ENCODE measurements around the gene RBM28.

The RBM28 gene

GRCh38 chr7:128263420-128263819 lies 80.3 kb downstream of the RBM28 start:
- in situ Hi-C loops (cut with HindIII; ENCODE audit: low sequenced_read_pairs), result loop anchor here (10.0 kb wide), 1 partner anchor 61 kb away; no protein-coding TSS in a partner anchor

- in situ Hi-C loops (cut with HindIII; ENCODE audit: low sequenced_read_pairs), result loop anchor here (10.0 kb wide), 1 partner anchor 62 kb away; no protein-coding TSS in a partner anchor
Observed at GRCh38 chr7:128262273-128263028, 81.3 kb downstream of the RBM28 start.

- in situ Hi-C loops (cut with HindIII; ENCODE audit: low sequenced_read_pairs), result loop anchor here (10.0 kb wide), 1 partner anchor 65 kb away; no protein-coding TSS in a partner anchor
Observed at GRCh38 chr7:128260069-128260795, 83.5 kb downstream of the RBM28 start.

GRCh38 chr7:128259131-128260061 lies 84.3 kb downstream of the RBM28 start:
- in situ Hi-C loops (cut with HindIII; ENCODE audit: low sequenced_read_pairs), result loop anchor here (10.0 kb wide), 1 partner anchor 65 kb away; no protein-coding TSS in a partner anchor

GRCh38 chr7:128257458-128257857 lies 86.2 kb downstream of the RBM28 start:
- in situ Hi-C loops (cut with HindIII; ENCODE audit: low sequenced_read_pairs), result no loop called here

GRCh38 chr7:128255271-128255670 lies 88.4 kb downstream of the RBM28 start:
- in situ Hi-C loops (cut with HindIII; ENCODE audit: low sequenced_read_pairs), result no loop called here

- in situ Hi-C loops (cut with HindIII; ENCODE audit: low sequenced_read_pairs), result no loop called here
Observed at GRCh38 chr7:128254470-128254869, 89.2 kb downstream of the RBM28 start.

GRCh38 chr7:128253701-128254100 lies 90.0 kb downstream of the RBM28 start:
- in situ Hi-C loops (cut with HindIII; ENCODE audit: low sequenced_read_pairs), result no loop called here

GRCh38 chr7:128251337-128251736 lies 92.4 kb downstream of the RBM28 start:
- in situ Hi-C loops (cut with HindIII; ENCODE audit: low sequenced_read_pairs), result no loop called here

All from DLD1 (cell line).